SKM-1 treated with dmso at 0.1 percent for 144 hours (cell line): ENCODE measurements around the gene TPO.
"Not testable (repeated sequence)": the region's sequence is repeated elsewhere in the genome, so short reads cannot be mapped to it uniquely, and the experiment has no call there.

Experiments
- DNase-seq: peaks from one replicate; lab custom pipeline; 2025; ENCODE audit not compliant: unreplicated experiment; lab: John Stamatoyannopoulos, UW

Gene TPO

GRCh38 chr2:1405124-1405523 lies 8.1 kb upstream of the TPO start:
- DNase-seq, result no peak

DNA sequence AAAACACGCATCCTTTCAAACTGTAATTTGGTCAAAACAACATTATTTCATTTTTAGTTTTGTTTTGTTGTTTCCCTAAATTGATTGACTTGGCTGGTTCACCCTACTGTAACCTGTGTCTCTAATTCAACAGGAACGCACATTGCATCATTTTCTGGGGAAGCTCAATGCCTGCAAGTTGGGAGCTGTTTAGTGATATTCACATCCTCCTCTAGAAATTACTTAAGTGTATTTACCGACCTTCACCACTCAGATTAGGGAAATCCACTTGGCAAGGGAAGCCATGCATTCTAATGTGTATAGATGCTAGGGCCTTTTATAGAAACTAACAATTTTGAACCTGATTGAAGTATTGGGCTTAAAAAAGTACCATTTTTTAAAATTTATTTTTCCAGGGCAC lies 7.3 kb upstream of the TPO start:
- no peak for DNase-seq

- no peak for DNase-seq
Observed at GRCh38 chr2:1406434-1406833, 6.8 kb upstream of the TPO start.

DNA sequence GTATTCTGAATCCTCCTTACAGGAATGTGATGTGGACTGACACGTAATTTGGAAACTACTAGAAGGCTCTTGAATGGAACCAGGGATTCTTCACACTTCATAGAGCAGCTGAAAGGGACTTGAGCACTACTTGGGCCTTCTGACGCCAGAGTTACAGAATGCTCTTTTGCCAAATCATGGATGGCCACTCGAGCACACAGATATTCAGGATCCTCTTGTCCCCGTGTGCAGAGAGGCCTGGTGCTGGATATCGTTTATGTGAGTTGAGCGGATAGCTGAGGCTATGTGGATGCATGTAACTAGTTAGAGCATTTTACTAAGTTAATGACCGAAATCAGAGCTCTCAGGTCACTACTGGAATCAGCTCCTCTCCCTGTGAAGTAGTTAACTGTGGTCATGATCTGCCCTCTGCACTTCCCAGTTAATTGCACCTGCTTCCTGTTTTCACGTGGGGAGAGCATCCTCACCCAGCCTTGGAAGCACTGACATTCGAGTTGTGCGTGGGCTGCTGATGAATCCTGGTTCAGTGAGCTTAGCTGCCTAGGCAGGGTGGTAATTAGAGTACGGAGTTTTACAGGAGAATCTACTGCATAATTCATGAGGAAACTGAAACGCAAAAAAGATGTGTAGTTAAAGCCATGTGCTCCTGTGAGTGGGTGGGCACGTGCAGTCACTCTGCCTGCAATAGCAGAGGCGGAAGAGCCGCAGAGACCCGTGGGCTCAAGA lies 5.2 kb upstream of the TPO start:
- DNase-seq, result no peak

DNA sequence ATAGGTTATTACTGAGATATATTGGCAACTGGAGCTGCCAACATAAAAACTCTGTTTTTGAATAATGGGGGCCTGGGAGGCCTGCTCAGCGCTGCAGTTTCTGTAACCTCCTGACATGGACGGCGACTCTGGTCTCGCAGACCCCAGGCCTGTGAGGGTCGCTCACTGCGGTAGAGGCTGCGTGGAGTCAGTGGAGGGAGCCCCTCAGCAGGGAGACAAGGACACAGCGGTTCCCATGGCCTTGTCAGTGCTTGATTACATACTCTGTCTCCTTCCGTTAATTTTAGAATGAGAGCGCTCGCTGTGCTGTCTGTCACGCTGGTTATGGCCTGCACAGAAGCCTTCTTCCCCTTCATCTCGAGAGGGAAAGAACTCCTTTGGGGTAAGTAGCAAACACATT lies 858 bp downstream of the TPO start:
- DNase-seq, result no peak

DNA sequence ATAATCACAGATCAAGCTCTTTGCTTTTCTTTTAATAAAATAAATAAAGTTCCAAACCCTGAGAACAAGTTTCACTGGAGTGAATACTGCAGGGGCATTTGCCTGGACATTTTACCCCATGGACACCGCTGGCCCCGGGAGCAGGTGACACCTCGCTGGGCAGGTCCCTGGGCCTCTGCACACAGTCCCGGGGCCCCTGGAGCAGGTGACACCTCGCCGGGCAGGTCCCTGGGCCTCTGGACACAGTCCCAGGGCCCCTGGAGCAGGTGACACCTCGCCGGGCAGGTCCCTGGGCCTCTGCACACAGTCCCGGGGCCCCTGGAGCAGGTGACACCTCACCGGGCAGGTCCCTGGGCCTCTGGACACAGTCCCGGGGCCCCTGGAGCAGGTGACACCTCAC lies 1.6 kb downstream of the TPO start:
- not testable (repeated sequence) for DNase-seq

DNA sequence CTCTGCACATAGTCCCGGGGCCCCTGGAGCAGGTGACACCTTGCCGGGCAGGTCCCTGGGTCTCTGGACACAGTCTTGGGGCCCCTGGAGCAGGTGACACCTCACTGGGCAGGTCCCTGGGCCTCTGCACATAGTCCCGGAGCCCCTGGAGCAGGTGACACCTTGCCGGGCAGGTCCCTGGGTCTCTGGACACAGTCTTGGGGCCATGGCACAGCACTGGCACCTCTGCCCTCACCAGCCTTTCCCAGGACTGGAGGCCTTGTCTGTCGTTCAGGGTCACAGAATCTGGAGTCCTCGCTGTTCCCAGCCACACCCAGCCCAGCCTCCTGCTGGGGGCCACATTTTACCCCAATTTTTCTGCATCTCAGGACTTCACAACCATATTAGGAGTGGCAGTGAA lies 2.2 kb downstream of the TPO start:
- DNase-seq, result no peak

DNA sequence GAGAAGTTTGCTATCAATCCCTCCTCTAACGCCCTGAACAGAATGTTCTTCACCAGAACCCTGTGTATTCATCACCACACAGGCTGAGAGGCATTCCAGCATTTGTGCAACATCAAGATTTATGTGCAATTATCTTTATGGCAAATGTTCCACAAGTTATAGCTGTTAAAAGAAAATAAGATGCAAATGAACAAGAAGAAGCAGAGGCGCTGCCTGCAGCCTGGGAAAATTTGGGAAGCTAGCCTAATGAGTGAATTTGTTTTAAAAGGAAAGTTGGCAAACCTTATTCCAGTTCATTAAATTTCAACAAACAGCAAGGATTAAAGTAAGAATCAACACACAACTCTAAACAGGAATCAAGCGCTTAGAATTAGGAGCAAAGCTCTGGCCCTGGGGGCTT lies 5.3 kb downstream of the TPO start:
- DNase-seq, result no peak

GRCh38 chr2:1420746-1421480 lies 7.7 kb downstream of the TPO start:
- DNase-seq, result no peak

DNA sequence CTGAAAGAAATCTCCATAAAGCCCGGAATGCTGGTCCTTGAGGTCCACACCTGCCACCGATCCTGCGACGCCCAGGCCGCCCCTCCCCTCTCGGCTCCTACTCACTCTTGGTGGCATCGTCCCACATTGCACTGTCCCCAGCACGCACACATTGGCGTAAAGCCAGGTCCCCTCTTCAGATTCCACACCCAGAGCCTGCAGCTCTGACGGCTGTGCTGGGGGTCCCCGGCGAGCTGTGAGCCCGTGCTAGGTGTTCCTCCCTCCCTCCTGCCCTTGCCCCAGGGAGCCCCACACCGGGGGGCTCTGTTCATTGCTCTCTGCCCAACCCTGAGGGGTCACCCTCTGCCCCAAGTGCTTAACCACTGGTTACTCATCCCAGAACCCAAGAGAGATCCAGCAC lies 8.5 kb downstream of the TPO start:
- no peak for DNase-seq

GRCh38 chr2:1422131-1422530 lies 8.9 kb downstream of the TPO start:
- no peak for DNase-seq

DNA sequence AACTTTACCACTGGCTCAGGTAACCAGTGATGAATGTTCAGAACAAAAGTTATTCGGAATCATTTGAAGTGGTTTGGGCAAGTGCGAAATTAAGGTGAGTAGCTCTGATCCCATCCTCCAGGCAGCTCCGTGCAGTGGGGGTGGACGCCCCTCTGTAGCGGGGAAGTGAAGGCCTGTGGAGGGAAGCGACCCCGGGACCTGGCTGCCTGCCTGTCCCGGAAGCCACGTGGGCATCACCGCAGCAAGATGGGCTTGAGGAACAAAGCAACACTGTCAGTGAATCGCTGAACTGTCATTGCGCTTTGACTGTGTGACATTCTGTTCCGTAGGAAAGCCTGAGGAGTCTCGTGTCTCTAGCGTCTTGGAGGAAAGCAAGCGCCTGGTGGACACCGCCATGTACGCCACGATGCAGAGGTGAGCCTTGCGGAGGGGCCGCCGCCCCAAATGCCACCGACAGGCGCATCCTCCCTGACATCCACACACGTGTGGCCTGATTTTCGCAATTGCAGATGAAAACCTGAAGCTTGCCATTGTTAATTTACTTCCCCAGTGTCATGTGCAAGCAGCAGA lies 9.5 kb downstream of the TPO start:
- no peak for DNase-seq

GRCh38 chr2:1427086-1427485 lies 13.8 kb downstream of the TPO start:
- no peak for DNase-seq

DNA sequence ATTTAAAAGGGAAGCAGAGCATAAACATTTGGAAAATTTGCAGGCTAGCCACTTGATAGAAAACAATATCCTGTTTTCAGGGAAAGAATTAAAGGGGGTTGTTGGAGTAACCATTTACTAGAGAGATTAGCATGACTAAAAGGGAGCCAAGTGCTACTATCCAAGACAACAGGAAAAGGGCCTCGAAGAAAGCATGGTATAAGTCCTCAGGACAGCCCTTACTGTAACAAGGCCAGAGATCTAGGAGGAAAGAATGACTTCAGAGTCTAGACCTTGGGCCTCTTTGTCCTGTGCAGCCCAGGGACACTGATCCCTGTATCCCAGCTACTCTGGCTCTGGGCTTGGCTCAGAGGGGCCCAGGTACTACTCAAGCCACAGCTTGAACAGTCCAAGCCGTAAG lies 16.6 kb downstream of the TPO start:
- DNase-seq, result no peak

GRCh38 chr2:1430491-1430890 lies 17.2 kb downstream of the TPO start:
- DNase-seq, result no peak

DNA sequence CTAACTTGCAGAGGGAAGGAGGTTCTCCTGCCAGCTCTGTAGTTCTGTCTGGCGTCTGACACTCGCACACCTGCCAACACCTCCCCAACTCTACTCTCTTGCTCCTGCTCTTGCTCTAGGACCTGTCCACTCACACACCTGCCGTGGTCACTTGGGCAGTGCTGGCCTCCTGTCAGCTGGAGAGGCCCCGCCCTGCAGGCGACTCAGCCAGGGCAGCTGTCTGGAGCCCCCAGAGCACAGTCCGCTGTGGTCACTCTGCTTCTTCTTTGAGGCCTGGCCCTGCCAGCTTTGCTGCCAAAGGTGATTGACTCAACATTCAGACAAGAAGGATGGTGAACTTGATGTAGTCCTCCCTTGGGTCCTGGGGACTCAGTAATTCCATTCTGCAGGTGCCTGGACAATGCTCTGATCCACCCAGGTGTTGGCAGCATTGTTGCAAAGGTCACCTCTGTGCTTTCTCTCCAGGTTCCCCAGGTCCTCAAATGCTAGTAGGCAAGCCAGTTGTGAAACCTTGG lies 18.7 kb downstream of the TPO start:
- DNase-seq, result no peak

DNA sequence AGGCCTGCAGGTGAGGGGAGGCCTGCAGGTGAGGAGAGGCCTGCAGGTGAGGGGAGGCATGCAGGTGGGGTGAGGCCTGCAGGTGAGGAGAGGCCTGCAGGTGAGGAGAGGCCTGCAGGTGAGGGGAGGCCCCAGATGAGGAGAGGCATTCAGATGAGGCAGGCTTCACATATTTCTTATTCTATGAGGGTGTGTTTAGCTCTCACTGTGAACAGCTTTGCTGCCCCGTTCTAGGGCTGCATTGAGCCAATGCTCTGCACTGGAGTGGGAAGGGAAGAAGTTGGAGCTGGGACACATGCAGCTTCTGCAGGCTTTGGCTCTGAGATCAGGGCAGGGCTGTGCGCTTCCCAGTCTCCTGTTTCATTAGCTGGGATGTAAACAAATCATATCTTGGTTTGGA lies 19.5 kb downstream of the TPO start:
- DNase-seq, result no peak

DNA sequence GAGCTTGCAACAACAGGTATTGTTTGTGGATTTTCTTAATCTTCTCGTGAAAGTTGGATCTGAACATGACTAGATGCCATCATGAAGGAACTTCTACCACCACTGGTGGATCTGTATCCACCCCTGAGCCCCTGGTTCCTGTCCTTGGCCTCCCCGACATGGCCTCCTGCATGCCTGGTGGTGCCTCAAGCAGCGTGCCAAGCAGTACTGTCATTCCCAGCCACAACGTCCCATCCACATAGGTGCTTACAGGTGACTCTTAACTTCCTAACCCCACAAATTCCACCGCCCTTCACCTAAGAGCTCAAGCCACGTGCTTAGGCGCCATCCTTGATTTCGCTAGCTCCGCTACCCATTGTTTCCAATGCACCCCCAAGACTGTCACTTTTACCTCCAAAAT lies 23.1 kb downstream of the TPO start:
- DNase-seq, result no peak

- no peak for DNase-seq
Observed at GRCh38 chr2:1437101-1437500, 23.8 kb downstream of the TPO start.

- no peak for DNase-seq
Observed at GRCh38 chr2:1437537-1437936, 24.3 kb downstream of the TPO start.

- DNase-seq, result no peak
Observed at GRCh38 chr2:1438972-1439371, 25.7 kb downstream of the TPO start.

DNA sequence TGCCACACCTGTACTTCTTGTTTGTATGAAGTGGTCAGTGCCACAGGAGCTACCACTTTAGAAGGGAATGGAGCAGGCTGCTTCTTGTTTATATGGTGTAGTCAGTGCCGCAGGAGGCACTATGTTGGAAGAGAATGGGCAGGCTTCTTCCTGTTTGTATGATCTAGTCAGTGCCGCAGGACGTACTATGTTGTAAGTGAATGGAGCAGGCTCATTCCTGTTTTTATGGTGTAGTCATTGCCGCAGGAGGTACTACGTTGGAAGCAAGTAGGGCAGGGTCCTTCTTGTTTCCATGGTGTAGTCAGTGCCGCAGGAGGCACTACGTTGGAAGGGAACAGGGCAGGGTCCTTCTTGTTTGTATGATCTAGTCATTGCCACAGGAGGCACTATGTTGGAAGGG lies 27.3 kb downstream of the TPO start:
- DNase-seq, result no peak
